ENCODE results near the gene MYL6. TPM values are rescaled to one million over a fixed set of nuclear protein-coding genes. Genes with fewer than 3 reads are reported as not detected.

Gene MYL6
- polyA plus RNA-seq, 1 donor from 2014 or later: 3,234 TPM

DNA sequence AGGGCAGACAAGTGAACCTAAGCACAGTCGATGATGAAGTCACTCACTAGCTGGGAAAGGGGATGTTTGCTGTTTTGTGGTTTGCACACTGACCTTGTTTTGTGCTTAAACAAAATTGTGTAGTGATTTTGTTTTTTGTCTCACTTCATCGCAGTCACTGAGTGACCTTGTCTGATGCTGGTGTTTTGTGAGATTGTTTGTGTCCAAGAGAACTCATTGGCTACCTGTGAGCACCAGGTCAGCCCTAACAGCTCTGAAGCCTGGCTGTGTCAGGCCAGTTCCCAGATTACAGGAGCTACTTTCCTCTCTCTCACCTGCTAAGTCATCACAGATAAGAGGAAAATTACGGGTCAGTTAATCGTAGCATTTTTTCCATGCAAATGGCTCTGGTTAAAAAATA lies 34.0 kb upstream of the MYL6 start:
- Histone ChIP-seq H3K4me3 (ENCODE audit: low read length) (no peak overlapping the region), H3K27ac (ENCODE audit: low read length) (no peak overlapping the region)

DNA sequence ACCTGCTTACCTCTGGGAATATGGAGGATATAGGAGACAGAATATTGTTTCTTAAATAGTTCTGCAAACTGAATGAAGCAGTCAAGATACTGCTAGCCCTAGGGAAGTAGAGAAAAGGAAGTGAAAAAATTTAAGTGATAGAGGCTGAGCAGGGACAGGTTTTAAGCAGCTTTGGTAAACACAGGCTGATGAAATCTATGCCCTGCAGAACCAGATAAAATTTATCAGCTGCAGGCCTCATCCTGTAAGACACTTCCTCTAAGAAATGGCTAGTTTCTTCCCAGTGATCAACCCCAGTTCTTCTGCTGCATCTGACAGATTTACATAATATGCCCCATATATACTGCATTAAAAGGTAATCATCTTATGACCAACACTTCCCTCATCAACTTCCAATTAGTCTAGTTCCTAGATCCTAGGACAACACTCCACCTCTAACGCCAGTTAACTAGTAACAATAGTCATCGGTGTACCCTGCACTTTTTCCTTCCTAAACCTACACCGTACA lies 31.4 kb upstream of the MYL6 start:
- H3K36me3 ChIP-seq (ENCODE audit: insufficient read depth, low read length): no peaks in the 10 kb centered on the region
- H3F3A ChIP-seq (ENCODE audit: insufficient read depth, low read length, poor library complexity, severe bottlenecking): no peaks in the 10 kb centered on the region
- no peak overlapping the region for H3K4me2 ChIP-seq (ENCODE audit: low read length)
- H4K20me1 ChIP-seq (ENCODE audit: insufficient read depth): no peaks in the 10 kb centered on the region
- no peak overlapping the region for H3K9ac ChIP-seq (ENCODE audit: low read length)
- no peaks in the 10 kb centered on the region for H3K9me3 ChIP-seq (ENCODE audit: low read length)
- H3K9me2 ChIP-seq (ENCODE audit: insufficient read depth, low read length): no peaks in the 10 kb centered on the region
- no peak overlapping the region for H2AFZ ChIP-seq (ENCODE audit: low read depth, low read length)
- no peak overlapping the region for H3K27ac ChIP-seq (ENCODE audit: low read length)
- H3K27me3 ChIP-seq (ENCODE audit: insufficient read depth, low read depth, low read length): no peaks in the 10 kb centered on the region
- H3K4me3 ChIP-seq (ENCODE audit: low read length): no peak overlapping the region
- no peaks in the 10 kb centered on the region for H3K79me2 ChIP-seq (replicated peaks; ENCODE audit: insufficient read depth, low read length)
- TF ChIP-seq POLR2AphosphoS5 (IDR thresholded peaks at IDR 0.05): no peak
- TF ChIP-seq MXI1 (conservative IDR thresholded peaks at IDR 0.05; ENCODE audit: poor library complexity, severe bottlenecking): no peak
- TF ChIP-seq, protein P1, sequence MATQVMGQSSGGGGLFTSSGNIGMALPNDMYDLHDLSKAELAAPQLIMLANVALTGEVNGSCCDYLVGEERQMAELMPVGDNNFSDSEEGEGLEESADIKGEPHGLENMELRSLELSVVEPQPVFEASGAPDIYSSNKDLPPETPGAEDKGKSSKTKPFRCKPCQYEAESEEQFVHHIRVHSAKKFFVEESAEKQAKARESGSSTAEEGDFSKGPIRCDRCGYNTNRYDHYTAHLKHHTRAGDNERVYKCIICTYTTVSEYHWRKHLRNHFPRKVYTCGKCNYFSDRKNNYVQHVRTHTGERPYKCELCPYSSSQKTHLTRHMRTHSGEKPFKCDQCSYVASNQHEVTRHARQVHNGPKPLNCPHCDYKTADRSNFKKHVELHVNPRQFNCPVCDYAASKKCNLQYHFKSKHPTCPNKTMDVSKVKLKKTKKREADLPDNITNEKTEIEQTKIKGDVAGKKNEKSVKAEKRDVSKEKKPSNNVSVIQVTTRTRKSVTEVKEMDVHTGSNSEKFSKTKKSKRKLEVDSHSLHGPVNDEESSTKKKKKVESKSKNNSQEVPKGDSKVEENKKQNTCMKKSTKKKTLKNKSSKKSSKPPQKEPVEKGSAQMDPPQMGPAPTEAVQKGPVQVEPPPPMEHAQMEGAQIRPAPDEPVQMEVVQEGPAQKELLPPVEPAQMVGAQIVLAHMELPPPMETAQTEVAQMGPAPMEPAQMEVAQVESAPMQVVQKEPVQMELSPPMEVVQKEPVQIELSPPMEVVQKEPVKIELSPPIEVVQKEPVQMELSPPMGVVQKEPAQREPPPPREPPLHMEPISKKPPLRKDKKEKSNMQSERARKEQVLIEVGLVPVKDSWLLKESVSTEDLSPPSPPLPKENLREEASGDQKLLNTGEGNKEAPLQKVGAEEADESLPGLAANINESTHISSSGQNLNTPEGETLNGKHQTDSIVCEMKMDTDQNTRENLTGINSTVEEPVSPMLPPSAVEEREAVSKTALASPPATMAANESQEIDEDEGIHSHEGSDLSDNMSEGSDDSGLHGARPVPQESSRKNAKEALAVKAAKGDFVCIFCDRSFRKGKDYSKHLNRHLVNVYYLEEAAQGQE (IDR thresholded peaks at IDR 0.05; ENCODE audit: borderline replicate concordance): no peak
- TF ChIP-seq SMC3 (conservative IDR thresholded peaks at IDR 0.05; ENCODE audit: poor library complexity): no peak
- TF ChIP-seq EZH2 (IDR thresholded peaks at IDR 0.05; ENCODE audit: borderline replicate concordance, insufficient read depth, low read length, poor library complexity, severe bottlenecking): no peak
- TF ChIP-seq RAD21 (conservative IDR thresholded peaks at IDR 0.05): no peak
- TF ChIP-seq, protein P2, sequence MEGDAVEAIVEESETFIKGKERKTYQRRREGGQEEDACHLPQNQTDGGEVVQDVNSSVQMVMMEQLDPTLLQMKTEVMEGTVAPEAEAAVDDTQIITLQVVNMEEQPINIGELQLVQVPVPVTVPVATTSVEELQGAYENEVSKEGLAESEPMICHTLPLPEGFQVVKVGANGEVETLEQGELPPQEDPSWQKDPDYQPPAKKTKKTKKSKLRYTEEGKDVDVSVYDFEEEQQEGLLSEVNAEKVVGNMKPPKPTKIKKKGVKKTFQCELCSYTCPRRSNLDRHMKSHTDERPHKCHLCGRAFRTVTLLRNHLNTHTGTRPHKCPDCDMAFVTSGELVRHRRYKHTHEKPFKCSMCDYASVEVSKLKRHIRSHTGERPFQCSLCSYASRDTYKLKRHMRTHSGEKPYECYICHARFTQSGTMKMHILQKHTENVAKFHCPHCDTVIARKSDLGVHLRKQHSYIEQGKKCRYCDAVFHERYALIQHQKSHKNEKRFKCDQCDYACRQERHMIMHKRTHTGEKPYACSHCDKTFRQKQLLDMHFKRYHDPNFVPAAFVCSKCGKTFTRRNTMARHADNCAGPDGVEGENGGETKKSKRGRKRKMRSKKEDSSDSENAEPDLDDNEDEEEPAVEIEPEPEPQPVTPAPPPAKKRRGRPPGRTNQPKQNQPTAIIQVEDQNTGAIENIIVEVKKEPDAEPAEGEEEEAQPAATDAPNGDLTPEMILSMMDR (IDR thresholded peaks at IDR 0.05; ENCODE audit: poor library complexity, severe bottlenecking): no peak
- no peak for TF ChIP-seq TAF1 (IDR thresholded peaks at IDR 0.05; ENCODE audit: low read depth)

More for the DNA sequence above, 34.0 kb upstream of the MYL6 start:
- TF ChIP-seq EZH2 (IDR thresholded peaks at IDR 0.05; ENCODE audit: borderline replicate concordance, insufficient read depth, low read length, poor library complexity, severe bottlenecking) (no peak), POLR2AphosphoS5 (IDR thresholded peaks at IDR 0.05) (no peak), TAF1 (IDR thresholded peaks at IDR 0.05; ENCODE audit: low read depth) (no peak), EP300 (conservative IDR thresholded peaks at IDR 0.05; ENCODE audit: poor library complexity, severe bottlenecking) (no peak)
- TF ChIP-seq, protein P2 (IDR thresholded peaks at IDR 0.05; ENCODE audit: poor library complexity, severe bottlenecking): no peak
- Histone ChIP-seq H3F3A (ENCODE audit: insufficient read depth, low read length, poor library complexity, severe bottlenecking) (no peaks in the 10 kb centered on the region), H3K4me2 (ENCODE audit: low read length) (no peak overlapping the region), H3K9ac (ENCODE audit: low read length) (no peak overlapping the region), H2AFZ (ENCODE audit: low read depth, low read length) (no peak overlapping the region), H3K9me2 (ENCODE audit: insufficient read depth, low read length) (no peaks in the 10 kb centered on the region), H3K9me3 (ENCODE audit: low read length) (no peaks in the 10 kb centered on the region), H3K36me3 (ENCODE audit: insufficient read depth, low read length) (no peaks in the 10 kb centered on the region), H3K79me2 (replicated peaks; ENCODE audit: insufficient read depth, low read length) (peaks cover 11% of the 10 kb centered on the region), H4K20me1 (ENCODE audit: insufficient read depth) (no peaks in the 10 kb centered on the region), H3K27me3 (ENCODE audit: insufficient read depth, low read depth, low read length) (no peaks in the 10 kb centered on the region)
